ENCODE data around the gene GRHPR.

Gene GRHPR

GRCh38 chr9:37399336-37399735, 23.2 kb upstream of the GRHPR start:
- DNase-seq, result no peak

GRCh38 chr9:37404590-37404989, 17.9 kb upstream of the GRHPR start:
- DNase-seq, result no peak

- no peak for DNase-seq
These were observed 17.1 kb upstream of the GRHPR start for GRCh38 chr9:37405350-37405749.

- no peak for DNase-seq
These were observed 16.6 kb upstream of the GRHPR start for GRCh38 chr9:37405764-37406380.

GRCh38 chr9:37406603-37407401, 15.7 kb upstream of the GRHPR start:
- no peak for DNase-seq

- DNase-seq, result no peak
These were observed 15.0 kb upstream of the GRHPR start for GRCh38 chr9:37407468-37407867.

- no peak for DNase-seq
These were observed 13.4 kb upstream of the GRHPR start for GRCh38 chr9:37408933-37409710.

- DNase-seq, result no peak
These were observed 12.1 kb upstream of the GRHPR start for GRCh38 chr9:37410354-37410861.

GRCh38 chr9:37410969-37411785, 11.3 kb upstream of the GRHPR start:
- DNase-seq, result no peak

GRCh38 chr9:37412431-37413151, 9.9 kb upstream of the GRHPR start:
- no peak for DNase-seq

- no peak for DNase-seq
These were observed 9.2 kb upstream of the GRHPR start for GRCh38 chr9:37413311-37413710.

- DNase-seq, result no peak
These were observed 8.0 kb upstream of the GRHPR start for GRCh38 chr9:37414503-37414943.

GRCh38 chr9:37415011-37415719, 7.3 kb upstream of the GRHPR start:
- peak; percentile 12 for DNase-seq

GRCh38 chr9:37417252-37417803, 5.2 kb upstream of the GRHPR start:
- no peak for DNase-seq

GRCh38 chr9:37417857-37418618, 4.5 kb upstream of the GRHPR start:
- no peak for DNase-seq

GRCh38 chr9:37419204-37419603, 3.3 kb upstream of the GRHPR start:
- DNase-seq, result no peak

GRCh38 chr9:37420271-37421215, 2.0 kb upstream of the GRHPR start:
- no peak for DNase-seq

GRCh38 chr9:37421914-37422288, 595 bp upstream of the GRHPR start:
- DNase-seq, result no peak

GRCh38 chr9:37423508-37423907, 1.0 kb downstream of the GRHPR start:
- DNase-seq, result no peak
